K562 (cell line): ENCODE measurements around the gene ABHD3. TPM values are rescaled to one million over a fixed set of nuclear protein-coding genes. Genes with fewer than 3 reads are reported as not detected.
A peak's percentile ranks its signal among the peaks of the same experiment; 100 is the strongest.

ENCODE experiments used
- GABPB2 ChIP-seq: fragments of 250-450 bp; sonication (Bioruptor Pico); conservative IDR thresholded peaks from 2 replicates; pipeline ENCODE4 v1.5.1; 2021; ENCODE audit warnings: mild to moderate bottlenecking
- NBN ChIP-seq: fragments of 450-650 bp; IDR thresholded peaks from 2 replicates; pipeline ENCODE4 v1.6.1; 2016; ENCODE audit warnings: low read depth, mild to moderate bottlenecking
- RUNX1 ChIP-seq: sonication (generic); IDR thresholded peaks from 2 replicates; pipeline ENCODE4 v1.6.1; 2016; ENCODE audit warnings: antibody characterized with exemption, low read depth
- ZNF165 ChIP-seq: fragments of 250-450 bp; sonication (Bioruptor Pico); IDR thresholded peaks from 2 replicates; pipeline ENCODE4 v1.4.0; 2020; ENCODE audit warnings: borderline replicate concordance
- ZNF76 ChIP-seq: fragments of 250-450 bp; sonication (Bioruptor Pico); IDR thresholded peaks from 2 replicates; pipeline ENCODE4 v1.4.0; 2020; ENCODE audit warnings: mild to moderate bottlenecking, moderate library complexity, borderline replicate concordance
- ZSCAN32 ChIP-seq: fragments of 450-650 bp; formaldehyde crosslinking; IDR thresholded peaks from 2 replicates; pipeline ENCODE4 v1.4.0; 2020; ENCODE audit warnings: mild to moderate bottlenecking, moderate library complexity
- polyA plus RNA-seq, 8 experiments: library from polyadenylated mRNA; depleted of rRNA in 4 of 8; stranded (reverse) in 5 of 8; unstranded in 3 of 8; fragments of >200 nt; fragmentation: Nextera tagmentation in 2 of 8; fragmentation: Illumina TruSeq in 1 of 8; extraction: Ambion mirVana in 2 of 8; extraction: Trizol in 1 of 8; gene quantifications; 2 replicates each; pipeline versions ENCODE4 v1.2.1 to v1.2.3, GENCODE V29; 2011 to 2014; ENCODE audit warnings: inconsistent platforms in 1 of 8, missing spikeins in 1 of 8
- total RNA-seq, 7 experiments: library from RNA; depleted of rRNA in 6 of 7; stranded (reverse); fragments of >200 nt in 6 of 7; fragmentation: Illumina TruSeq in 2 of 7; extraction: Trizol in 2 of 7; gene quantifications; 2 replicates each; pipeline versions ENCODE4 v1.2.1 to v1.2.3, GENCODE V29; 2011 to 2021; ENCODE audit warnings: low replicate concordance in 1 of 7
- TF ChIP-seq, protein P1 (sequence below): fragments of 250-450 bp; sonication (Bioruptor Pico); IDR thresholded peaks from 2 replicates; pipeline ENCODE4 v1.4.0; 2020; ENCODE audit warnings: mild to moderate bottlenecking
- TF ChIP-seq, protein P2 (sequence below): fragments of 250-450 bp; sonication (Bioruptor Pico); IDR thresholded peaks from 2 replicates; pipeline ENCODE4 v1.8.0; 2021; ENCODE audit warnings: borderline replicate concordance, mild to moderate bottlenecking, moderate library complexity; ENCODE audit not compliant: poor library complexity, severe bottlenecking
- TF ChIP-seq, protein P3 (sequence below), 2 experiments: fragments of 200-800 bp in 1 of 2; sonication (Bioruptor generic) in 1 of 2; sonication (generic) in 1 of 2; formaldehyde crosslinking in 1 of 2; IDR thresholded peaks in 1 of 2; conservative IDR thresholded peaks in 1 of 2; 2 replicates each; pipeline versions ENCODE4 v1.5.0 to v1.6.1; 2016 to 2020; ENCODE audit warnings: missing compliant biosample characterization in 1 of 2, missing genetic modification characterization in 1 of 2, missing genetic modification reagents in 1 of 2
- TF ChIP-seq, protein P4 (sequence below): fragments of 250-450 bp; sonication (Bioruptor Pico); IDR thresholded peaks from 2 replicates; pipeline ENCODE4 v1.5.0; 2020; ENCODE audit warnings: mild to moderate bottlenecking, borderline replicate concordance

The ABHD3 gene
- total and polyA plus RNA-seq, 9 of the 15 experiments (the other 6 are each of a cell fraction or from before 2014, with no cell fraction given): 6.3 to 38.8 (median 19.4) TPM

DNA sequence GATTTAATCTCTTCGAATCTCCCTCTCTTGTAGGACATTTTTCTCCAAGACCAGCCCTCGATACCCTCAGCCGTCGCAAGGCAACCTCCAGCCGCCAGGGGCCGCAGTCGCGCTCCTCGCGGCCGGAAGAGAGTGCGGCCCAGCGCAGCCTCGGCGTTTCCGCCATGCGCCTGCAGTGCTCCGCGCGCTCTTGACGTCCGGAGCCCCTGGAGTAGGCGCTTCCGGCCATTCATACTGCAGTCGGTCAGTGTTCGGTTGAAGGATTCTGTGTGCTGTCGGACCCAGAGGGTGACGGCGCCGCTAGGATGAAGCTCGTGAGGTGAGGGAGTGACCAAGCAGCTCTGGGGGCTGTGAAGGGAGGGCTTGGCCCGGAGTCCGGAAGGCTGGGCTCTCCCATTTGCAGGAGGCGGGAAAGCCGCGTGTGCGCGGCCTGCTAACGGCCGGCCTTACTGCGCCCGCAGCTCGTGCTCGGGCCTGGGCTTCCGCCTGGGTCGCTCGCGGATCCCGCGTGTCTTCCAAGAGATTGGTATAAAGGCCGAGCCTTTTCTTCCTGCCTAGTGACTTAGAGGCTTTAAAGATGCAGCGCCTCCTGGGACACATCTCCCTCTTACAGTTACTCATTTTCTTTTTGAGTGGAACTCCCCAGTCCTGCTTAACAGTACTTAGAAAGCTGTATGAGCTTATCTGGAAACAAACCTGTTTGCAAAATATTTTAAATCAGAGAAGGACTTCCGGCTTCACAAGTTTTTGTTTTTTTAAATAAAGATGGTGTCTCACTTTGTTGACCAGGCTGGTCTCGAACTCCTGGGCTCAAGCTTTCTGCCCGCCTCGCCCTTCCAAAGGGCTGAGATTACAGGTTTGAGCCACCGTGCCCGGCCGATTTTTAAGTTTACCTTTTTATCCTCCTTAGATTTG lies 92.2 kb downstream of the ABHD3 start, which contains the start of gene SNRPD1 (continued):
- TF ChIP-seq, protein P1, sequence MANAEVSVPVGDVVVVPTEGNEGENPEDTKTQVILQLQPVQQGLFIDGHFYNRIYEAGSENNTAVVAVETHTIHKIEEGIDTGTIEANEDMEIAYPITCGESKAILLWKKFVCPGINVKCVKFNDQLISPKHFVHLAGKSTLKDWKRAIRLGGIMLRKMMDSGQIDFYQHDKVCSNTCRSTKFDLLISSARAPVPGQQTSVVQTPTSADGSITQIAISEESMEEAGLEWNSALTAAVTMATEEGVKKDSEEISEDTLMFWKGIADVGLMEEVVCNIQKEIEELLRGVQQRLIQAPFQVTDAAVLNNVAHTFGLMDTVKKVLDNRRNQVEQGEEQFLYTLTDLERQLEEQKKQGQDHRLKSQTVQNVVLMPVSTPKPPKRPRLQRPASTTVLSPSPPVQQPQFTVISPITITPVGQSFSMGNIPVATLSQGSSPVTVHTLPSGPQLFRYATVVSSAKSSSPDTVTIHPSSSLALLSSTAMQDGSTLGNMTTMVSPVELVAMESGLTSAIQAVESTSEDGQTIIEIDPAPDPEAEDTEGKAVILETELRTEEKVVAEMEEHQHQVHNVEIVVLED (CRISPR knock-in tag): peak; percentile 86
- TF ChIP-seq ZSCAN32 (CRISPR knock-in tag): no peak
- no peak for TF ChIP-seq RUNX1
- TF ChIP-seq NBN: peak; percentile 75; the same call in 1 of the 2 replicates
- TF ChIP-seq, protein P2, sequence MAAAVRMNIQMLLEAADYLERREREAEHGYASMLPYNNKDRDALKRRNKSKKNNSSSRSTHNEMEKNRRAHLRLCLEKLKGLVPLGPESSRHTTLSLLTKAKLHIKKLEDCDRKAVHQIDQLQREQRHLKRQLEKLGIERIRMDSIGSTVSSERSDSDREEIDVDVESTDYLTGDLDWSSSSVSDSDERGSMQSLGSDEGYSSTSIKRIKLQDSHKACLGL (CRISPR knock-in tag): peak; percentile 53
- TF ChIP-seq ZNF165 (CRISPR knock-in tag): no peak
- TF ChIP-seq, protein P3, sequence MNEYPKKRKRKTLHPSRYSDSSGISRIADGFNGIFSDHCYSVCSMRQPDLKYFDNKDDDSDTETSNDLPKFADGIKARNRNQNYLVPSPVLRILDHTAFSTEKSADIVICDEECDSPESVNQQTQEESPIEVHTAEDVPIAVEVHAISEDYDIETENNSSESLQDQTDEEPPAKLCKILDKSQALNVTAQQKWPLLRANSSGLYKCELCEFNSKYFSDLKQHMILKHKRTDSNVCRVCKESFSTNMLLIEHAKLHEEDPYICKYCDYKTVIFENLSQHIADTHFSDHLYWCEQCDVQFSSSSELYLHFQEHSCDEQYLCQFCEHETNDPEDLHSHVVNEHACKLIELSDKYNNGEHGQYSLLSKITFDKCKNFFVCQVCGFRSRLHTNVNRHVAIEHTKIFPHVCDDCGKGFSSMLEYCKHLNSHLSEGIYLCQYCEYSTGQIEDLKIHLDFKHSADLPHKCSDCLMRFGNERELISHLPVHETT (CRISPR knock-in tag; conservative IDR thresholded peaks at IDR 0.05 in 1 of 2, IDR thresholded peaks at IDR 0.05 in 1 of 2): peak in 1 of 2 experiments; percentile 71; a peak in 2 of 4 replicates
- TF ChIP-seq, protein P4, sequence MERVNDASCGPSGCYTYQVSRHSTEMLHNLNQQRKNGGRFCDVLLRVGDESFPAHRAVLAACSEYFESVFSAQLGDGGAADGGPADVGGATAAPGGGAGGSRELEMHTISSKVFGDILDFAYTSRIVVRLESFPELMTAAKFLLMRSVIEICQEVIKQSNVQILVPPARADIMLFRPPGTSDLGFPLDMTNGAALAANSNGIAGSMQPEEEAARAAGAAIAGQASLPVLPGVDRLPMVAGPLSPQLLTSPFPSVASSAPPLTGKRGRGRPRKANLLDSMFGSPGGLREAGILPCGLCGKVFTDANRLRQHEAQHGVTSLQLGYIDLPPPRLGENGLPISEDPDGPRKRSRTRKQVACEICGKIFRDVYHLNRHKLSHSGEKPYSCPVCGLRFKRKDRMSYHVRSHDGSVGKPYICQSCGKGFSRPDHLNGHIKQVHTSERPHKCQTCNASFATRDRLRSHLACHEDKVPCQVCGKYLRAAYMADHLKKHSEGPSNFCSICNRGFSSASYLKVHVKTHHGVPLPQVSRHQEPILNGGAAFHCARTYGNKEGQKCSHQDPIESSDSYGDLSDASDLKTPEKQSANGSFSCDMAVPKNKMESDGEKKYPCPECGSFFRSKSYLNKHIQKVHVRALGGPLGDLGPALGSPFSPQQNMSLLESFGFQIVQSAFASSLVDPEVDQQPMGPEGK (CRISPR knock-in tag): no peak
- TF ChIP-seq GABPB2: no peak
- no peak for TF ChIP-seq ZNF76 (CRISPR knock-in tag)
